Measurements from ENCODE around the gene PHF21A. TPM values are rescaled to one million over a fixed set of nuclear protein-coding genes. Genes with fewer than 3 reads are reported as not detected.

PHF21A gene
- total RNA-seq, 1 donor from 2014 or later = 45.4 TPM

DNA sequence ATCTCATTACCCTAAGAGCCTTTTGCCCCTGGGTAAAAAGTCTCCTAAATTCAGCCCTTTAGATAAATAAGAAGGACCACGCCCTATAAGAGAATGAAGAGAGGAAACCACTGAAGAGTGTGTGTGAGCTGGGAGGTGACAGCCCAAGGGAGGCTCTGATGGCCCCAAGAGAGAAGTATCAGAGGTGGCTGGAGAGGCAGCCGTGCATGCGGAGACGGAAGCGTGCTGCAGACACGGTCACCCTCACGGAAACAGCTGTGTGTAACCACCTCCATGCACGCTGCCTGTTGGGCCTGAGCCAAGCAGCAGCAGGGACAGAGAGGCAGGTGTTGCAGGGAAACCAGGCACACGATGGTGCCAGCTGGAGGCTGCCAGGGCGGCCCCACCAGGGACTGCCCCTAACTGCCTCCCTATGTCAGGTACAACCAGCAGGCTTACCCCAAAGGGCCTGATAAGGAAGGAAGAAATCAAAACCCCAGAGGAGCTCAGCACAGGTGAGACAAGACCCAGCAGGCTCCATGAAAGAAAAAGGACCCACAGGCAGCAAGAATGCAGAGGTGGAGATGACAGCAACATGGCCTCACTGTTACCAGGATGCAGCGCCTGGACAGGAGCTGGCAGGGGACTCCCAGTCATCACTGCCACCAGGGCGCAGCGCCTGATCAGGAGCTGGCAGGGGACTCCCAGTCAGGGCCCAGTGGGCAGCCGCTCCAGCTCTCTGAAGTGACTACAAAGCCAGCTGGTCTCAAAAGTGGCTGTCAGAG, 191.0 kb downstream of the PHF21A start:
- H3K4me1 ChIP-seq = peaks cover 10% of the 10 kb centered on the region
- peak; percentile 73 for DNase-seq
- intact Hi-C loops (cut with DNase I) = no loop called here
- H3K27me3 ChIP-seq = no peaks in the 10 kb centered on the region
- TF ChIP-seq, protein P1, sequence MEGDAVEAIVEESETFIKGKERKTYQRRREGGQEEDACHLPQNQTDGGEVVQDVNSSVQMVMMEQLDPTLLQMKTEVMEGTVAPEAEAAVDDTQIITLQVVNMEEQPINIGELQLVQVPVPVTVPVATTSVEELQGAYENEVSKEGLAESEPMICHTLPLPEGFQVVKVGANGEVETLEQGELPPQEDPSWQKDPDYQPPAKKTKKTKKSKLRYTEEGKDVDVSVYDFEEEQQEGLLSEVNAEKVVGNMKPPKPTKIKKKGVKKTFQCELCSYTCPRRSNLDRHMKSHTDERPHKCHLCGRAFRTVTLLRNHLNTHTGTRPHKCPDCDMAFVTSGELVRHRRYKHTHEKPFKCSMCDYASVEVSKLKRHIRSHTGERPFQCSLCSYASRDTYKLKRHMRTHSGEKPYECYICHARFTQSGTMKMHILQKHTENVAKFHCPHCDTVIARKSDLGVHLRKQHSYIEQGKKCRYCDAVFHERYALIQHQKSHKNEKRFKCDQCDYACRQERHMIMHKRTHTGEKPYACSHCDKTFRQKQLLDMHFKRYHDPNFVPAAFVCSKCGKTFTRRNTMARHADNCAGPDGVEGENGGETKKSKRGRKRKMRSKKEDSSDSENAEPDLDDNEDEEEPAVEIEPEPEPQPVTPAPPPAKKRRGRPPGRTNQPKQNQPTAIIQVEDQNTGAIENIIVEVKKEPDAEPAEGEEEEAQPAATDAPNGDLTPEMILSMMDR (IDR thresholded peaks at IDR 0.05) = no peak
- no peaks in the 10 kb centered on the region for H3K9me3 ChIP-seq
- H3K36me3 ChIP-seq = peaks cover 34% of the 10 kb centered on the region
- no peak overlapping the region for H3K4me3 ChIP-seq
- H3K27ac ChIP-seq = no peak overlapping the region
- peak; percentile 53 for ATAC-seq

DNA sequence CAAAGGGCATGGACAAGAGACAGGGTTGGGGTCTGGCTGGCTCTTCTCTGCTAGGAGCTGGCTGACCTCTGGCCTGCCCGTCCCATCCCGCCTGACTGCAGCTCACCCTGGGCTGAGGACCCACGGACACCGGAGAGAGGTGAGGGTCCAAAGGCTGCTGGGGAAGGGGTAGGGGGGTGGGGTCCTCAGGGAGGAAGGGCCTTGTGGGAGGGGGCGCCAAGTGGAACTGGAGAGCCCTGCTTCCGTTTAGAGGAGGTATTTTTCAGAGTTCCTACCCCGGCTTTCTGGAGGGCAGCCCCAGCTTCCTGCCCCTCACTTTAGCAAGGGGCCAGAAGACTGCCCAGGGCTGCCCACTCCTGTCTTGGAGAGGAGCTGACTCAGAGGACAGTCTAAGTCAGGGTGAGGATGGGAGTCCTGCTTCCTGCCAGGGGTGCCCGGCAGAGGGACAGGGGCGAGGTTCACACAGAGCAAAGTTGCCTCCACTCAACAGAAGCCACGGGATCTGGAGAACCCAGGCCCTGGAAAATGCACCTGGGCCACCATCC, 191.7 kb downstream of the PHF21A start:
- peak; percentile 2 for ATAC-seq
- peak; percentile 46 for DNase-seq
- no peak overlapping the region for H3K4me3 ChIP-seq
- no peak overlapping the region for H3K27ac ChIP-seq
- H3K36me3 ChIP-seq = peaks cover 27% of the 10 kb centered on the region
- peaks cover 10% of the 10 kb centered on the region for H3K4me1 ChIP-seq
- intact Hi-C loops (cut with DNase I) = no loop called here
- TF ChIP-seq, protein P1 (IDR thresholded peaks at IDR 0.05) = no peak
- H3K9me3 ChIP-seq = no peaks in the 10 kb centered on the region
- no peaks in the 10 kb centered on the region for H3K27me3 ChIP-seq

DNA sequence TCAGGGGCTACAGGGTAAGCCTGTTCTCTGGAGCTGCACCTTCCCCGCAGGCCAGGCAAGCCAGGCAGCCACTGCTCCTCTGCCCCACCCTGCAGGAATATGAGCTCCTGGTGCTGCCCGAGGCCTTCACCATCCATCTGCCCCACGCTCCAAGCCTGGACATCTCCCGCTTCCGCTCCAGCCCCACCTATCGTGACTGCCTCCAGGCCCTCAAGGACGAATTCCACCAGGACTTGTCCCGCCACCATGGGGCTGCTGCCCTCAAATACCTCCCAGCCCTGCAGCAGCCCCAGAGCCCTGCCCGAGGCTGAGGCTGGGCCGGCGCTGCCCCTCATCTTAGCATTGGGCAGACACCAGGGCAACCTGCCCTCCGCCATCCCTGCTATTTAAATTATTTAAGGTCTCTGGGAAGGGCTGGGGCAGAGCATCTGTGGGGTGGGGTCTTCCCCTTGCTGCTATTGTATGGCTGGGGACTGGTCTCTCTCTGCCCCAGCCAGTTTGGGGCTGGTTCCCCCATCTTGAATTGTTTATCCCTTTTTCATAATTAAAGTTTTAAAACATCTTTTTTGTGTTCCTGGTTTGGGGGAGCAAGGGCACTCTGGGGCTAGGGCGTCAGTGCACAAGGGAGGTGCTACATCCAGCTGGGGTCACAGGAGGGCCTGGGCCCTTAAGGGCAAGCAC, 192.6 kb downstream of the PHF21A start:
- Histone ChIP-seq H3K27me3 (no peaks in the 10 kb centered on the region), H3K9me3 (no peaks in the 10 kb centered on the region), H3K4me3 (no peak overlapping the region), H3K27ac (no peak overlapping the region), H3K4me1 (peaks cover 10% of the 10 kb centered on the region), H3K36me3 (peaks cover 18% of the 10 kb centered on the region)
- DNase-seq = peak; percentile 53
- no peak for ATAC-seq
- intact Hi-C loops (cut with DNase I) = no loop called here
- TF ChIP-seq, protein P1 (IDR thresholded peaks at IDR 0.05) = no peak

DNA sequence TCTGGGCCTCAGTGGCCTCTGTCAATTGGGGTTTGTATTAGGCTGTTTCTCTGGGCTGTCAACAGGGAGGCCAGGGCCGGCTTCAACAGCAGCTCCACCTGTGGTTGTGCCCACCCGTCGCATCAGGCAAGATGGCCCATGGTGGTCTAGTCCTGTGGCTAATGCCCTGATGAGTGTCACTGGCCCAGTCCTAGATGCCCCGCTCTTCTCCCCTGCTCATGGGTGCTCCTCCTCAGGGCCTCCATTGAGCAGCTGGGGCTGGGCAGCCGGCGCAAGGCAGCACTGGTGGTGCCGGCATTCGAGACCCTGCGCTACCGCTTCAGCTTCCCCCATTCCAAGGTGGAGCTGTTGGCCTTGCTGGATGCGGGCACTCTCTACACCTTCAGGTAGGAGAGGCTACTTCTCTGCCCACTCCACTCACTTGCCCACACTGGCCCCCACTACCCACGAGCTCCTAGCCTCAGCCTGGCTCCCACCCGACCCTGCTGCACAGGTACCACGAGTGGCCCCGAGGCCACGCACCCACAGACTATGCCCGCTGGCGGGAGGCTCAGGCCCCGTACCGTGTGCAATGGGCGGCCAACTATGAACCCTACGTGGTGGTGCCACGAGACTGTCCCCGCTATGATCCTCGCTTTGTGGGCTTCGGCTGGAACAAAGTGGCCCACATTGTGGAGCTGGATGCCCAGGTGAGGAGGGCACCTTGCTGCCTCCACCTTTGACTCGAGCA, 193.4 kb downstream of the PHF21A start:
- H3K27ac ChIP-seq = no peak overlapping the region
- TF ChIP-seq, protein P1 (IDR thresholded peaks at IDR 0.05) = no peak
- DNase-seq = peak; percentile 56

DNA sequence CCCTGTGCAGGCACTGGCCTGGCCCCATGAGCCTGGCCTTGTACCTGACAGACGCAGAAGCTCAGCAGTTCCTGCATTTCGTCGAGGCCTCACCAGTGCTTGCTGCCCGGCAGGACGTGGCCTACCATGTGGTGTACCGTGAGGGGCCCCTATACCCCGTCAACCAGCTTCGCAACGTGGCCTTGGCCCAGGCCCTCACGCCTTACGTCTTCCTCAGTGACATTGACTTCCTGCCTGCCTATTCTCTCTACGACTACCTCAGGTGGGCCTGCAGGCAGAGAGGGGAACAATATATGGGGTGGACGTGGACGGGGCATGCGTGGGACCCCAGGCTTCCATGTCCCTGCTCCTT, 193.9 kb downstream of the PHF21A start:
- Histone ChIP-seq H3K36me3 (peaks cover 6% of the 10 kb centered on the region), H3K27ac (no peak overlapping the region), H3K4me1 (peaks cover 11% of the 10 kb centered on the region), H3K27me3 (peaks cover 11% of the 10 kb centered on the region), H3K9me3 (no peaks in the 10 kb centered on the region), H3K4me3 (no peak overlapping the region)
- no peak for DNase-seq
- no peak for ATAC-seq
- TF ChIP-seq, protein P1 (IDR thresholded peaks at IDR 0.05) = no peak
- intact Hi-C loops (cut with DNase I) = no loop called here

More for the DNA sequence above, 193.4 kb downstream of the PHF21A start:
- Histone ChIP-seq H3K27me3 (peaks cover 6% of the 10 kb centered on the region), H3K36me3 (peaks cover 10% of the 10 kb centered on the region), H3K9me3 (no peaks in the 10 kb centered on the region), H3K4me3 (no peak overlapping the region), H3K4me1 (peaks cover 10% of the 10 kb centered on the region)
- intact Hi-C loops (cut with DNase I) = no loop called here
- no peak for ATAC-seq
